MM.1S (cell line): ENCODE data around the gene OR6B2.

Source experiments
- EZH2phosphoT487 ChIP-seq: fragments of 300-600 bp; sonication (generic); IDR thresholded peaks from 2 replicates; pipeline ENCODE4 v1.6.1; 2018; ENCODE audit warnings: antibody characterized with exemption, low read length
- TF ChIP-seq, protein P1 (sequence below): fragments of 300-600 bp; sonication (generic); IDR thresholded peaks from 2 replicates; pipeline ENCODE4 v1.5.1; 2016; ENCODE audit warnings: antibody characterized with exemption, low read length, mixed read lengths

DNA sequence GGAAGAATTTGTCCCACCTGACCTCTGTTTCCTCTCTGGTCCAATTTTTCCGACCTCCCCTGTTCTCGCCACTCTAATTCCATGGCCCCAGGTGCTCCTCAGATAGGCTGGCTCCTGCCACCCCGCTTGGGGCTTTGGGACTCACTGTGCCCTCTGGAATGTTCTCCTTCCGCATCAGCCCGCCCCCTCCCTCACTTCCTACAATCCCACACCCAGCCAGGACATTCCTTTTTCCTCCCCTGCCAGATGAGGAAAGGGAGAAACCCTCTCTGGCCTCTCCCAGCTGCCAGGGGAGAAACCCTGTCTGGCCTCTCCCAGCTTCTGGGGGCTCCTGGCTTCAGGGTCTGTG, 3.1 kb upstream of the OR6B2 start:
- TF ChIP-seq EZH2phosphoT487, result no peak
- TF ChIP-seq, protein P1, sequence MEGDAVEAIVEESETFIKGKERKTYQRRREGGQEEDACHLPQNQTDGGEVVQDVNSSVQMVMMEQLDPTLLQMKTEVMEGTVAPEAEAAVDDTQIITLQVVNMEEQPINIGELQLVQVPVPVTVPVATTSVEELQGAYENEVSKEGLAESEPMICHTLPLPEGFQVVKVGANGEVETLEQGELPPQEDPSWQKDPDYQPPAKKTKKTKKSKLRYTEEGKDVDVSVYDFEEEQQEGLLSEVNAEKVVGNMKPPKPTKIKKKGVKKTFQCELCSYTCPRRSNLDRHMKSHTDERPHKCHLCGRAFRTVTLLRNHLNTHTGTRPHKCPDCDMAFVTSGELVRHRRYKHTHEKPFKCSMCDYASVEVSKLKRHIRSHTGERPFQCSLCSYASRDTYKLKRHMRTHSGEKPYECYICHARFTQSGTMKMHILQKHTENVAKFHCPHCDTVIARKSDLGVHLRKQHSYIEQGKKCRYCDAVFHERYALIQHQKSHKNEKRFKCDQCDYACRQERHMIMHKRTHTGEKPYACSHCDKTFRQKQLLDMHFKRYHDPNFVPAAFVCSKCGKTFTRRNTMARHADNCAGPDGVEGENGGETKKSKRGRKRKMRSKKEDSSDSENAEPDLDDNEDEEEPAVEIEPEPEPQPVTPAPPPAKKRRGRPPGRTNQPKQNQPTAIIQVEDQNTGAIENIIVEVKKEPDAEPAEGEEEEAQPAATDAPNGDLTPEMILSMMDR, result no peak
